ENCODE results near the gene SRGAP1. TPM values are rescaled to one million over a fixed set of nuclear protein-coding genes. Genes with fewer than 3 reads are reported as not detected.

The SRGAP1 gene
- total RNA-seq, 1 donor from 2014 or later, result 3.0 TPM

- Histone ChIP-seq H3F3A (ENCODE audit: low read depth) (no peaks in the 10 kb centered on the region), H3K4me3 (no peak overlapping the region), H2AFZ (replicated peaks) (no peak overlapping the region), H3K27ac (no peak overlapping the region), H3K9ac (no peak overlapping the region), H3K4me2 (no peak overlapping the region), H3K9me3 (ENCODE audit: low read depth) (no peaks in the 10 kb centered on the region), H3K79me2 (ENCODE audit: low read depth) (no peaks in the 10 kb centered on the region), H4K20me1 (ENCODE audit: low read depth) (no peaks in the 10 kb centered on the region), H3K4me1 (peaks cover 10% of the 10 kb centered on the region), H3K27me3 (no peaks in the 10 kb centered on the region), H3K36me3 (no peaks in the 10 kb centered on the region)
- Mint-ChIP-seq H3K27me3 (ENCODE audit: insufficient read depth, low read depth) (no peaks in the 10 kb centered on the region), H3K4me1 (peaks cover 32% of the 10 kb centered on the region), H3K36me3 (no peaks in the 10 kb centered on the region), H3K9me3 (no peaks in the 10 kb centered on the region), H3K4me3 (no peak overlapping the region), H3K27ac (peak overlapping the region; percentile 70)
- no peak for DNase-seq (ENCODE audit: low spot score)
- no peak for TF ChIP-seq EZH2 (IDR thresholded peaks at IDR 0.05)
- no peak for TF ChIP-seq CTCF (IDR thresholded peaks at IDR 0.05)
- no peak for TF ChIP-seq EZH2phosphoT487 (IDR thresholded peaks at IDR 0.05)
Observed at GRCh38 chr12:63937378-63938316, 93.1 kb downstream of the SRGAP1 start.

DNA sequence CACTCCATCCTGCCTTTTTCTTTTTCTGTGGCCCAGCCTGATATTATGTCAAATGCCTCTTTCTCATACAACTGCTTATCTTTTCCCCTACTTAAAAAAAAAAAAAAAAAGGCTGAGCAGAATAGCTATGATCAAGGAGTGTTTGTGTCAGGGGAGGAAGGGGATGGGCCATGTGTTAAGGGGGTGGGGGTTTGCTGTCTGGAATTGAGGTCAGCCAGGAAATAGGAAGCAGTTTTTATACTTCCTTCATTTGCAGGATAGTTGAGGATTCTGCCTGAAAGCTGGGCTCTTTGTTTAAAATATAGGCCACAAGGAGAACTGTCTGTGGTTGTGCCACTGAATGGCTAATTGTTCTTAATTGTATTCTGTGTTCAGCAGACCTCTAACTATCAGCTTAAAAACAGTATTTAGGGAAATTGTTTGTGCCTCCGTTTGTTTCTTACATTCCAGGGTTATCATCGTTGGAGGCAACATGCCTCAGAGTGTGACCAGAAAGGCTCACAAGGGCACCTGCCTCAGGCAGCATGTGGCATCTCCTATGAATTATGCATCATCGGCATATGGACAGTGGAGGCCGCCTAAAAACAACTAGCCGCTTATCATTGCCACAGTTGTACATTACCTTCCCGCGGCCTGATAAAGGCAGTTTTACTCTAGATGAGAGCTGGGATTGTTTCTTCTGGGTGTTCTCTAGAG is 96.0 kb downstream of the SRGAP1 start:
- Mint-ChIP-seq H3K4me3 (no peak overlapping the region), H3K4me1 (peaks cover 42% of the 10 kb centered on the region)

GRCh38 chr12:63941166-63941800 is 96.8 kb downstream of the SRGAP1 start:
- H3K79me2 ChIP-seq (ENCODE audit: low read depth), result no peaks in the 10 kb centered on the region
- no peak overlapping the region for H3K9ac ChIP-seq
- H3K4me2 ChIP-seq, result no peak overlapping the region
- DNase-seq (ENCODE audit: low spot score), result no peak
- no peaks in the 10 kb centered on the region for H3F3A ChIP-seq (ENCODE audit: low read depth)
- H3K36me3 Mint-ChIP-seq, result no peaks in the 10 kb centered on the region
- H3K9me3 ChIP-seq (ENCODE audit: low read depth), result no peaks in the 10 kb centered on the region
- H3K36me3 ChIP-seq, result no peaks in the 10 kb centered on the region
- TF ChIP-seq EZH2phosphoT487 (IDR thresholded peaks at IDR 0.05) (no peak), CTCF (IDR thresholded peaks at IDR 0.05) (no peak), EZH2 (IDR thresholded peaks at IDR 0.05) (no peak)
- no peak overlapping the region for H3K27ac ChIP-seq
- no peak overlapping the region for H2AFZ ChIP-seq (replicated peaks)
- no peak overlapping the region for H3K4me3 Mint-ChIP-seq
- peaks cover 44% of the 10 kb centered on the region for H3K4me1 Mint-ChIP-seq
- no peak overlapping the region for H3K27ac Mint-ChIP-seq
- H3K4me3 ChIP-seq, result no peak overlapping the region
- H4K20me1 ChIP-seq (ENCODE audit: low read depth), result no peaks in the 10 kb centered on the region
- H3K27me3 Mint-ChIP-seq (ENCODE audit: insufficient read depth, low read depth), result no peaks in the 10 kb centered on the region
- H3K9me3 Mint-ChIP-seq, result no peaks in the 10 kb centered on the region
- no peaks in the 10 kb centered on the region for H3K27me3 ChIP-seq
- H3K4me1 ChIP-seq, result peaks cover 10% of the 10 kb centered on the region

More for the DNA sequence above, 96.0 kb downstream of the SRGAP1 start:
- Histone ChIP-seq H3K9me3 (ENCODE audit: low read depth) (no peaks in the 10 kb centered on the region), H4K20me1 (ENCODE audit: low read depth) (no peaks in the 10 kb centered on the region), H2AFZ (replicated peaks) (no peak overlapping the region), H3K79me2 (ENCODE audit: low read depth) (no peaks in the 10 kb centered on the region), H3K36me3 (no peaks in the 10 kb centered on the region), H3F3A (ENCODE audit: low read depth) (no peaks in the 10 kb centered on the region), H3K4me2 (no peak overlapping the region), H3K27ac (no peak overlapping the region), H3K4me1 (peaks cover 10% of the 10 kb centered on the region), H3K27me3 (no peaks in the 10 kb centered on the region), H3K9ac (no peak overlapping the region), H3K4me3 (no peak overlapping the region)
- no peak for DNase-seq (ENCODE audit: low spot score)
- H3K27ac Mint-ChIP-seq, result peak overlapping the region; percentile 19
- H3K9me3 Mint-ChIP-seq, result no peaks in the 10 kb centered on the region
- TF ChIP-seq EZH2phosphoT487 (IDR thresholded peaks at IDR 0.05) (no peak), CTCF (IDR thresholded peaks at IDR 0.05) (no peak), EZH2 (IDR thresholded peaks at IDR 0.05) (no peak)
- no peaks in the 10 kb centered on the region for H3K36me3 Mint-ChIP-seq
- no peaks in the 10 kb centered on the region for H3K27me3 Mint-ChIP-seq (ENCODE audit: insufficient read depth, low read depth)
